HepG2 (cell line): ENCODE results near the gene PLA2G4F. TPM values are rescaled to one million over a fixed set of nuclear protein-coding genes. Genes with fewer than 3 reads are reported as not detected.

Source experiments
- ATAC-seq: fragments of 200-7000 bp; cut with Tn5 transposase; 3 replicates; pipeline ENCODE4 v1.9.1; 2020; ENCODE audit warnings: mild to moderate bottlenecking, moderate library complexity
- BruUV-seq: library from RNA; stranded (reverse); fragments of 400-500 nt; replicated peaks from 2 replicates; lab custom pipeline; 2021; lab: Mats Ljungman, UMichigan
- CTCF ChIA-PET: fragments of 300-600 bp; formaldehyde crosslinking; extraction: SDS; loops from one replicate; lab custom pipeline; 2021; ENCODE audit warnings: low total read pairs, inconsistent platforms, low intra/inter-chr PET ratio; lab: Yijun Ruan, JAX
- POLR2A ChIA-PET: fragments of 350-600 bp; sonication (Branson Sonifier 250); formaldehyde crosslinking; loops from one replicate; lab custom pipeline; 2020; ENCODE audit warnings: antibody characterized with exemption, inconsistent platforms; lab: Yijun Ruan, JAX
- DNase-seq: peaks from one replicate; pipeline ENCODE4 v3.0.0-alpha.2; 2015; ENCODE audit warnings: low spot score
- FAIRE-seq: peaks from 3 replicates; lab custom pipeline; 2011; peaks lifted over from hg19 to GRCh38; lab: Jason Lieb, UNC
- H2AFZ ChIP-seq: one replicate; pipeline ENCODE4 v1.6.1; 2011; ENCODE audit warnings: low read length, inconsistent platforms
- H3K27ac ChIP-seq: fragments of 300-600 bp; 3 replicates; pipeline ENCODE4 v1.8.0; 2011; ENCODE audit warnings: mixed run types, mild to moderate bottlenecking, mixed read lengths, low read length, inconsistent platforms; ENCODE audit not compliant: insufficient read depth; ENCODE audit errors: extremely low read length
- H3K27me3 ChIP-seq, 2 experiments: fragments of 200-600 bp in 1 of 2; 2 replicates in 1 of 2; 3 replicates in 1 of 2; pipeline versions ENCODE4 v1.6.0 to v1.8.0; 2011; ENCODE audit warnings: low read length in 2 of 2, mild to moderate bottlenecking in 2 of 2, moderate library complexity in 2 of 2, inconsistent platforms in 1 of 2; ENCODE audit not compliant: insufficient read depth in 2 of 2, control insufficient read depth in 1 of 2
- H3K36me3 ChIP-seq, 2 experiments: fragments of 200-600 bp in 1 of 2; replicated peaks in 1 of 2; 2 replicates in 1 of 2; 3 replicates in 1 of 2; pipeline versions ENCODE4 v1.5.1 to v1.8.0; 2011; ENCODE audit warnings: low read length in 2 of 2, inconsistent platforms in 1 of 2; ENCODE audit not compliant: insufficient read depth in 2 of 2, control insufficient read depth in 1 of 2
- H3K4me1 ChIP-seq: 2 replicates; pipeline ENCODE4 v1.5.1; 2012; ENCODE audit warnings: low read length, inconsistent platforms; ENCODE audit not compliant: insufficient read depth
- H3K4me2 ChIP-seq: 2 replicates; pipeline ENCODE4 v1.6.0; 2011; ENCODE audit warnings: low read depth, low read length, inconsistent platforms
- H3K4me3 ChIP-seq, 3 experiments: fragments of 200-600 bp in 1 of 3; sonication (generic), shearing (Covaris generic) in 1 of 3; replicated peaks in 1 of 3; 2 replicates each; pipeline ENCODE4 v1.5.1; 2011 to 2016; ENCODE audit warnings: low read length in 3 of 3, inconsistent platforms in 2 of 3, low read depth in 2 of 3, mild to moderate bottlenecking in 2 of 3, control low read depth in 1 of 3, mixed read lengths in 1 of 3; ENCODE audit not compliant: insufficient read depth in 1 of 3
- H3K79me2 ChIP-seq: one replicate; pipeline ENCODE4 v1.6.1; 2011; ENCODE audit warnings: low read length, inconsistent platforms; ENCODE audit not compliant: insufficient read depth
- H3K9ac ChIP-seq: 2 replicates; pipeline ENCODE4 v1.6.0; 2011; ENCODE audit warnings: mild to moderate bottlenecking, low read depth, low read length, inconsistent platforms; ENCODE audit not compliant: insufficient read depth
- H3K9me3 ChIP-seq: 2 replicates; pipeline ENCODE4 v1.5.1; 2012; ENCODE audit warnings: mild to moderate bottlenecking, low read length
- H4K20me1 ChIP-seq: 2 replicates; pipeline ENCODE4 v1.6.0; 2011; ENCODE audit warnings: inconsistent platforms, mild to moderate bottlenecking, low read length, moderate library complexity; ENCODE audit not compliant: insufficient read depth
- GATA4 ChIP-seq: sonication (generic); IDR thresholded peaks from 2 replicates; pipeline ENCODE4 v1.6.1; 2016; ENCODE audit warnings: antibody characterized with exemption, low read depth, borderline replicate concordance
- IKZF5 ChIP-seq: IDR thresholded peaks from 2 replicates; pipeline ENCODE4 v1.6.1; 2018; ENCODE audit warnings: missing genetic modification reagents, mild to moderate bottlenecking, missing compliant biosample characterization
- SAP130 ChIP-seq: IDR thresholded peaks from 2 replicates; pipeline ENCODE4 v1.6.1; 2016; ENCODE audit warnings: low read depth
- STAT6 ChIP-seq: sonication (generic); formaldehyde crosslinking; IDR thresholded peaks from 2 replicates; pipeline ENCODE4 v1.4.0; 2020; ENCODE audit warnings: missing genetic modification reagents, mild to moderate bottlenecking, borderline replicate concordance
- ZNF318 ChIP-seq: sonication (generic); formaldehyde crosslinking; IDR thresholded peaks from 2 replicates; pipeline ENCODE4 v1.4.0; 2020; ENCODE audit warnings: mild to moderate bottlenecking, missing genetic modification reagents
- ZNF510 ChIP-seq: sonication (generic); formaldehyde crosslinking; IDR thresholded peaks from 2 replicates; pipeline ENCODE4 v1.4.0; 2020; ENCODE audit warnings: low read depth, mild to moderate bottlenecking, missing genetic modification reagents
- WGBS: methylation state at CpG from one replicate; pipeline ENCODE4 v1.1.6; 2017; ENCODE audit warnings: low lambda C conversion rate; 5-methylcytosine and 5-hydroxymethylcytosine counted together
- in situ Hi-C: cut with HindIII; loops from 2 replicates; pipeline ENCODE4 v1.10.0; 2017; ENCODE audit warnings: low pct_unique_long_range_greater_than_20kb; ENCODE audit not compliant: extremely low pct_ligation_motif_present
- intact Hi-C: fragments of 100-400 bp; cut with micrococcal nuclease; formaldehyde crosslinking; loops from one replicate; pipeline ENCODE4 v1.10.0; 2022; ENCODE audit not compliant: unreplicated experiment
- polyA plus RNA-seq, 8 experiments: library from polyadenylated mRNA; depleted of rRNA in 3 of 8; stranded (reverse) in 7 of 8; unstranded in 1 of 8; fragments of >200 nt; fragmentation: Illumina TruSeq in 4 of 8; extraction: Trizol in 4 of 8; gene quantifications; 2 replicates each; pipeline versions ENCODE4 v1.2.1 to v1.2.3, GENCODE V29; 2011 to 2016; ENCODE audit warnings: low read depth in 4 of 8, missing spikeins in 1 of 8, mixed read lengths in 1 of 8; ENCODE audit not compliant: insufficient read depth in 1 of 8
- total RNA-seq, 5 experiments: library from RNA; depleted of rRNA; stranded (reverse); fragments of >200 nt; fragmentation: Illumina TruSeq; extraction: Trizol; gene quantifications; 2 replicates each; pipeline ENCODE4 v1.2.3, GENCODE V29; 2016; ENCODE audit warnings: low read depth in 1 of 5

PLA2G4F gene
- total and polyA plus RNA-seq, 2 of the 13 experiments (the other 11 are each of a cell fraction or from before 2014, with no cell fraction given) = 0.07 TPM; not detected in 1

GRCh38 chr15:42184296-42184695 is 27.9 kb upstream of the PLA2G4F start:
- H2AFZ ChIP-seq = no peak overlapping the region
- no peak for DNase-seq
- H3K79me2 ChIP-seq = no peaks in the 10 kb centered on the region
- H3K4me1 ChIP-seq = peaks cover 13% of the 10 kb centered on the region; the same call in 1 of the 2 replicates
- WGBS = 100% methylated on average over 4 of the region's 5 CpGs
- no peak for TF ChIP-seq STAT6 (CRISPR knock-in tag)
- no peak for TF ChIP-seq GATA4
- TF ChIP-seq SAP130 (CRISPR knock-in tag) = no peak
- ChIA-PET POLR2A (no interaction called here), CTCF (no interaction called here)
- H3K4me3 ChIP-seq = no peak overlapping the region
- no peaks in the 10 kb centered on the region for H4K20me1 ChIP-seq
- no TSS peak for BruUV-seq
- H3K9ac ChIP-seq = no peak overlapping the region
- no peak overlapping the region for H3K4me2 ChIP-seq
- ATAC-seq = no peak
- peaks cover 19 to 53% of the 10 kb centered on the region in 2 experiments for H3K36me3 ChIP-seq
- H3K27me3 ChIP-seq = no peaks in the 10 kb centered on the region; a peak in 1 of 5 replicates
- no peak for FAIRE-seq
- no peaks in the 10 kb centered on the region for H3K9me3 ChIP-seq
- intact Hi-C loops = no loop called here
- in situ Hi-C loops = no loop called here
- no peak overlapping the region for H3K27ac ChIP-seq

GRCh38 chr15:42182961-42183360 is 26.5 kb upstream of the PLA2G4F start:
- H4K20me1 ChIP-seq = no peaks in the 10 kb centered on the region
- ChIA-PET POLR2A (no interaction called here), CTCF (no interaction called here)
- H3K4me2 ChIP-seq = no peak overlapping the region
- intact Hi-C loops = no loop called here
- no peaks in the 10 kb centered on the region for H3K9me3 ChIP-seq
- no TSS peak for BruUV-seq
- H3K4me1 ChIP-seq = peaks cover 19% of the 10 kb centered on the region
- H3K27me3 ChIP-seq = no peaks in the 10 kb centered on the region
- WGBS = 94% methylated on average over 6 of the region's 6 CpGs
- no peak for ATAC-seq
- no peak overlapping the region for H3K4me3 ChIP-seq
- H3K9ac ChIP-seq = no peak overlapping the region
- H3K27ac ChIP-seq = no peak overlapping the region
- no peaks in the 10 kb centered on the region for H3K79me2 ChIP-seq
- H2AFZ ChIP-seq = no peak overlapping the region
- in situ Hi-C loops = no loop called here
- peaks cover 17 to 58% of the 10 kb centered on the region in 2 experiments for H3K36me3 ChIP-seq
- no peak for FAIRE-seq
- DNase-seq = no peak
- TF ChIP-seq IKZF5 (CRISPR knock-in tag) (no peak), ZNF318 (CRISPR knock-in tag) (no peak), ZNF510 (no peak)
